Coronary artery (tissue), 2 donors: ENCODE results near the gene CCDC88A.
"Not testable (repeated sequence)": the region's sequence is repeated elsewhere in the genome, so short reads cannot be mapped to it uniquely, and the experiment has no call there.

Experiments
- DNase-seq: peaks from one replicate; pipeline ENCODE4 v3.0.0-alpha.2; 2017; ENCODE audit warnings: low spot score
- H3K27ac ChIP-seq, 2 donors: fragments of 200-600 bp; sonication (generic); one replicate each; pipeline ENCODE4 v1.5.1; 2016 to 2019
- H3K4me3 ChIP-seq: fragments of 200-600 bp; sonication (generic); 2 replicates; pipeline ENCODE4 v1.5.1; 2016; ENCODE audit warnings: mild to moderate bottlenecking, moderate library complexity
- CTCF ChIP-seq: fragments of 200-600 bp; sonication (generic); IDR thresholded peaks from one replicate; pipeline ENCODE4 v1.5.1; 2019; ENCODE audit warnings: antibody characterized with exemption

CCDC88A gene

GRCh38 chr2:55242617-55243016 lies 177.0 kb downstream of the CCDC88A start:
- no peak for TF ChIP-seq CTCF
- H3K4me3 ChIP-seq = no peak overlapping the region

GRCh38 chr2:55241582-55241981 lies 178.1 kb downstream of the CCDC88A start:
- not testable (repeated sequence) for H3K4me3 ChIP-seq, H3K27ac ChIP-seq, DNase-seq

More at GRCh38 chr2:55242617-55243016, 177.0 kb downstream of the CCDC88A start:
- DNase-seq = no peak
- no peak overlapping the region for H3K27ac ChIP-seq

GRCh38 chr2:55239656-55240222 lies 179.9 kb downstream of the CCDC88A start:
- no peak for DNase-seq
- no peak overlapping the region for H3K4me3 ChIP-seq
- no peak overlapping the region for H3K27ac ChIP-seq
- TF ChIP-seq CTCF = no peak
